Anterior cingulate cortex (tissue), 58 donors: ENCODE measurements around the gene ARL17A.
"Not testable (repeated sequence)": the region's sequence is repeated elsewhere in the genome, so short reads cannot be mapped to it uniquely, and the experiment has no call there.

Experiments used
- DNase-seq, 58 donors: peaks; one replicate each; lab custom pipeline; 2025; lab: John Stamatoyannopoulos, UW

Gene ARL17A

DNA sequence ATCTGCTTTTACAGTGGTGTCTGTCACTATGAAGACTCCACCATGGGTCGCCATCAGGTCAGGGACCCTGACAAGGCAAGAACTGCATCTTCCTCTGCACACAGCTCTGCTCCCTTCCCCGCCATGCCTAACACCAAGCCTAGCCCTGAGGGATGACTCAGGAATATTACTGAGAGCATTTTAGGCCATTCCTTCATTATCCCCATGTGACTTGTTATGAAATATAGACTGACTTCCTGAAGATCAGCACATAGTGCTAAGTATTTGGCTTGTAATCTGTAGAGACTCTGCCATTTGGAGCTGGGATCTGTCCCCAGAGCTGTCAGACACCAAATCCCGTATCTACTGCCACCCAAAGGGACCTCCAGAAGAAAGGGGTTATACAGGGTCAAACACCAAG lies 19.4 kb downstream of the ARL17A start:
- DNase-seq: not testable (repeated sequence)

- not testable (repeated sequence) for DNase-seq
Measured at GRCh38 chr17:46559155-46559554, 20.3 kb downstream of the ARL17A start.

DNA sequence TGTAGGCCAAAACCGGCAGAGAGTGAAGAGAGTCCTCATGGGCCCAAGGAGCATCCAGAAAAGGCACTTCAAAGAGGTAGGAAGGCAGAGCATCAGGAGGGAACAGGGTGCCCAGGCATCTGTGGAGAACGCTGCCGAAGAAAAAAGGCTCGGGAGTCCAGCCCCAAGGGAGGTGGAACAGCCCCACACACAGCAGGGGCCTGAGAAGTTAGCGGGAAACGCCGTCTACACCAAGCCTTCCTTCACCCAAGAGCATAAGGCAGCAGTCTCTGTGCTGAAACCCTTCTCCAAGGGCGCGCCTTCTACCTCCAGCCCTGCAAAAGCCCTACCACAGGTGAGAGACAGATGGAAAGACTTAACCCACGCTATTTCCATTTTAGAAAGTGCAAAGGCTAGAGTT lies 30.9 kb downstream of the ARL17A start:
- DNase-seq: not testable (repeated sequence)

DNA sequence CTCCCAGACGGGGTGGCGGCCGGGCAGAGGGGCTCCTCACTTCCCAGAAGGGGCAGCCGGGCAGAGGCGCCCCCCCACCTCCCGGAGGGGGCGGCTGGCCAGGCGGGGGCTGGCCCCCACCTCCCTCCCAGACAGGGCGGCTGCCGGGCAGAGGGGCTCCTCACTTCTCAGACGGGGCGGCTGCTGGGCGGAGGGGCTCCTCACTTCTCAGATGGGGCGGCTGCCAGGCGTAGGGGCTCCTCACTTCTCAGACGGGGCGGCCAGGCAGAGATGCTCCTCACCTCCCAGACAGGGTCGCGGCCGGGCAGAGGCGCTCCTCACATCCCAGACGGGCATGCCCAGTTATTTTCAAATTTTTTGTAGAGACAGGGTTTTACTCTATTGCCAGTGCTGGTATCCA lies 44.8 kb downstream of the ARL17A start:
- DNase-seq: not testable (repeated sequence)

GRCh38 chr17:46512168-46512567 lies 67.3 kb downstream of the ARL17A start, which contains the start of gene LRRC37A2:
TSS of gene LRRC37A2 (plus strand) at chr17:46512468. CDS start at chr17:46512713, 245 bp downstream.
- DNase-seq: not testable (repeated sequence)

DNA sequence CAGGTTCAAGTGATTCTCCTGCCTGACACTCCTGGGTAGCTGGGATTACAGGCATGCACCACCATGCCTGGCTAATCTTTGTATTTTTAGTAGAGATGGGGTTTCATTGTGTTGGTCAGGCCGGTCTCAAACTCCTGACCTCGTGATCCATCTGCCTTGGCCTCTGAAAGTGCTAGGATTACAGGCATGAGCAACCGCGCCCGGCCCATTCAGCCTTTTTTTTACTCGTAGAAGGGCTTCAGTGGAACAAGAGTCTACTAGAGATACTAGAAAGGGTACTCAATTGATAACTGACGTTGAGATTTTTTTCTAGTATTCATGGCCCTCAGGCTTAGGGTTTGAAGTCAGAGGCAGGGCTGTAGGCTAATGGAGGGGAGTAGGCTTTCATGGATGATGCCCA lies 73.6 kb downstream of the ARL17A start:
- not testable (repeated sequence) for DNase-seq

GRCh38 chr17:46499437-46500139 lies 79.9 kb downstream of the ARL17A start:
- DNase-seq: not testable (repeated sequence)

- DNase-seq: not testable (repeated sequence)
Measured at GRCh38 chr17:46492021-46492420, 87.5 kb downstream of the ARL17A start.

DNA sequence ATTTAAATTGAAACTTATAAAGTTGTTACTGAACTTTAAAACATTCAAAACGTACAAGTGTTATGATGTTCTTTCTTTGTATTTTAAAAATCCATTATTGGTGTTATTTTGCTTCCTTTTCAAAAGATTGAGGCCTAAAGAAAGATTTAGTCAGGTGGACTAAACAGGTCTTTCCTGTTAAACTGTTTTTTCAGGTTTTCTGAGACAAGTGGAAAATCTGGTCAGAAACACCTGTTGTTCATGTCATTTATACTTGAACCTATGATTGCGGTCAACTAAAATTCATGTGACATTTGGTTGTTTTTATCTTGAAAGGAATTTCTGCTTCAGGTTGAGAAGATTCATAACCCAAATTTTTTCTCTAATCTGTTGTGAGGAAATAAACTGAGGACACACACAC lies 98.2 kb downstream of the ARL17A start:
- not testable (repeated sequence) for DNase-seq

DNA sequence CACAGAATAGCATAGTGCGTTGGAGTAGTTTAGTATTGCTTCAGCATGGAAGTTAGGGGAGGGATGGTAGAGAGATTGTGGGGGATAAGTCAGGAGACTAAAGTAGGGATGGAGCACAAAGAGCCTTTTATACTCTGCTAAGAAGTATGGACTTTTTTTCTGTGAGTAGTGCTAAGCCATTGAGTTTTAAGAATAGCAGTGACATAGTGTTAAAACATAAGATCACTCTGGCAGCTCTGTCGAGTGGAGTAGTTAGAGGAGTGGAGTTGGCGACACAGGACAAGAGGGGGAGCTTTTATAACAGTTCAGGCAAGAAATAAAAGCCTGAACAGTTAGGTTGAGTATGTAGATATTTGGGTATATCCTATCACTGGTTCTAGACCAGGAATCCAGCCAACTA lies 100.7 kb downstream of the ARL17A start:
- not testable (repeated sequence) for DNase-seq

DNA sequence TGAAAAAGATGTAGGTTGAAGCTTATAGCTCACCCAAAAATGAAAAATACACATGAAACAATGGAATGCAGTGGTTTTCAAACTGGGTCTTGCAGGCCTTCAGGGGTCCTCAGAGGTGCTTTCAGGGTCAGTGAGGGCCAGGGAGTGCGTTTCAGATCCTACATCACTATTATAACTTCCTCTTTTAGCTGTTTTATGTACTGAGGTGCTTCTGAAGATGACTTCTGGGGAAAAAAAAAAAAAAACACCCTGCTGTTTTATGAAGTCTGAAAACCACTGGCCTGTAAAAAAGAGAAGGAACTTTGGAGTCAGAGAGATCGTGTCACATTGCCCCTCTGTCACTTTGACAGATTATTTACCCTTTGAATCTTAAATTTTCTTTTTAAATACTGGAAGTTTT lies 103.9 kb downstream of the ARL17A start:
- DNase-seq: not testable (repeated sequence)

DNA sequence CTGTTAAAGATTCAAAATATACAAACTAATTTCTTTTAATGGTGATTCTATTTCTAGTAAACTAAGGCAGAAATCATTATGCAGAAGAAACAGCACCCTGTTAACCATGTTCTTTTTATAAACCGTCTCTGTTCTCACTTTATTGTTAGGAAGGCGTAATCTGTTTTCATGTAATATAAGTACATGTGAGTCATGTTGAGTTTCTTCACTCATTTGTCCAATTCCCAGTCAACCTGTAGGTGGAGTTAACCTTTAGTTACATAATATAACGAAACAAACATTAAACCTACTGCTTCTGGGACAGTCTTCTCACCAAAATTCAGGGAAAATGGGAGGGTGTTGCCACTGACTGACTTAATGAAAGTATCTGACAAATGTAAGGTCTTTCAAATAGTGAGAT lies 105.0 kb downstream of the ARL17A start:
- not testable (repeated sequence) for DNase-seq

- not testable (repeated sequence) for DNase-seq
Measured at GRCh38 chr17:46467618-46468017, 111.9 kb downstream of the ARL17A start.
